GM23338 (cell line): ENCODE data around the gene NOX1. TPM values are rescaled to one million over a fixed set of nuclear protein-coding genes. Genes with fewer than 3 reads are reported as not detected.

Source experiments
- ATAC-seq: fragments of 200-7000 bp; cut with Tn5 transposase; 3 replicates; pipeline ENCODE4 v1.9.1; 2020
- DNase-seq: peaks from one replicate; pipeline ENCODE4 v3.0.0-alpha.2; 2015; ENCODE audit warnings: low spot score
- H2AFZ ChIP-seq: fragments of 200-600 bp; sonication (generic); 2 replicates; pipeline ENCODE4 v1.8.0; 2016; ENCODE audit warnings: antibody characterized with exemption, mild to moderate bottlenecking, moderate library complexity
- H3F3A ChIP-seq: fragments of 200-600 bp; sonication (generic); replicated peaks from 2 replicates; pipeline ENCODE4 v1.8.0; 2017; ENCODE audit warnings: antibody characterized with exemption, mixed run types, low read depth
- H3K27ac ChIP-seq: fragments of 200-600 bp; sonication (generic); 2 replicates; pipeline ENCODE4 v1.6.1; 2016; ENCODE audit warnings: low read depth
- H3K27me3 ChIP-seq: fragments of 200-600 bp; sonication (generic); 2 replicates; pipeline ENCODE4 v1.8.0; 2016; ENCODE audit warnings: mild to moderate bottlenecking, mixed run types, moderate library complexity; ENCODE audit not compliant: insufficient read depth
- H3K36me3 ChIP-seq: fragments of 200-600 bp; sonication (generic); 2 replicates; pipeline ENCODE4 v1.8.0; 2016; ENCODE audit warnings: mild to moderate bottlenecking; ENCODE audit not compliant: insufficient read depth
- H3K4me1 ChIP-seq: fragments of 200-600 bp; sonication (generic); 2 replicates; pipeline ENCODE4 v1.8.0; 2016; ENCODE audit warnings: mild to moderate bottlenecking, moderate library complexity; ENCODE audit not compliant: insufficient read depth
- H3K4me2 ChIP-seq: fragments of 200-600 bp; sonication (generic); 2 replicates; pipeline ENCODE4 v1.7.1; 2017; ENCODE audit warnings: mixed run types
- H3K4me3 ChIP-seq: fragments of 200-600 bp; sonication (generic); 2 replicates; pipeline ENCODE4 v1.6.1; 2016; ENCODE audit warnings: mixed run types
- H3K79me2 ChIP-seq: fragments of 200-600 bp; sonication (generic); replicated peaks from 2 replicates; pipeline ENCODE4 v1.8.0; 2017; ENCODE audit warnings: mild to moderate bottlenecking; ENCODE audit not compliant: insufficient read depth
- H3K9me2 ChIP-seq: fragments of 200-600 bp; sonication (generic); 2 replicates; pipeline ENCODE4 v1.8.0; 2017; ENCODE audit not compliant: insufficient read depth
- H4K20me1 ChIP-seq: fragments of 200-600 bp; sonication (generic); replicated peaks from 2 replicates; pipeline ENCODE4 v1.8.0; 2017; ENCODE audit warnings: mild to moderate bottlenecking; ENCODE audit not compliant: insufficient read depth
- H3K27ac Mint-ChIP-seq: 2 replicates; pipeline ENCODE4 v1.8.0; 2020; ENCODE audit warnings: inconsistent platforms, mild to moderate bottlenecking, moderate library complexity, mixed read lengths
- H3K27me3 Mint-ChIP-seq: 3 replicates; pipeline ENCODE4 v1.8.0; 2022; ENCODE audit warnings: low read depth, mild to moderate bottlenecking, moderate library complexity, mixed read lengths, inconsistent platforms; ENCODE audit not compliant: insufficient read depth, poor library complexity
- H3K36me3 Mint-ChIP-seq: 3 replicates; pipeline ENCODE4 v1.8.0; 2021; ENCODE audit warnings: low read depth, mild to moderate bottlenecking, inconsistent platforms, moderate library complexity, mixed read lengths
- H3K4me1 Mint-ChIP-seq: 3 replicates; pipeline ENCODE4 v1.8.0; 2020; ENCODE audit warnings: mild to moderate bottlenecking, inconsistent platforms, mixed read lengths
- H3K4me3 Mint-ChIP-seq: 3 replicates; pipeline ENCODE4 v1.8.0; 2021; ENCODE audit warnings: moderate library complexity, mild to moderate bottlenecking, inconsistent platforms, mixed read lengths
- H3K9me3 Mint-ChIP-seq: 3 replicates; pipeline ENCODE4 v1.8.0; 2020; ENCODE audit warnings: moderate library complexity, mild to moderate bottlenecking, inconsistent platforms, mixed read lengths
- CREB1 ChIP-seq: fragments of 250-450 bp; sonication (Bioruptor Pico); IDR thresholded peaks from 2 replicates; pipeline ENCODE4 v1.5.0; 2020; ENCODE audit warnings: low read depth, mild to moderate bottlenecking, moderate library complexity
- CTCF ChIP-seq, 2 experiments: fragments of 200-600 bp in 1 of 2; sonication (generic) in 1 of 2; conservative IDR thresholded peaks; 2 replicates each; pipeline versions ENCODE4 v1.5.1 to v1.6.1; 2016 to 2017; ENCODE audit warnings: antibody characterized with exemption in 2 of 2, low read depth in 2 of 2, mild to moderate bottlenecking in 2 of 2, moderate library complexity in 1 of 2
- EZH2 ChIP-seq: fragments of 200-600 bp; sonication (generic); IDR thresholded peaks from one replicate; pipeline ENCODE4 v1.8.0; 2017; ENCODE audit warnings: antibody characterized with exemption, mild to moderate bottlenecking, low read depth; ENCODE audit not compliant: unreplicated experiment
- EZH2phosphoT487 ChIP-seq: fragments of 200-600 bp; sonication (generic); IDR thresholded peaks from one replicate; pipeline ENCODE4 v1.8.1; 2018; ENCODE audit warnings: antibody characterized with exemption; ENCODE audit not compliant: unreplicated experiment
- POLR2AphosphoS5 ChIP-seq: IDR thresholded peaks from 2 replicates; pipeline ENCODE4 v1.6.1; 2016; ENCODE audit warnings: antibody characterized with exemption, low read depth
- REST ChIP-seq: IDR thresholded peaks from one replicate; pipeline ENCODE4 v1.6.1; 2018; ENCODE audit warnings: antibody characterized with exemption; ENCODE audit not compliant: unreplicated experiment
- STAT1 ChIP-seq: IDR thresholded peaks from one replicate; pipeline ENCODE4 v1.6.1; 2016; ENCODE audit warnings: antibody characterized with exemption; ENCODE audit not compliant: unreplicated experiment
- ZNF114 ChIP-seq: fragments of 250-450 bp; sonication (Bioruptor Pico); IDR thresholded peaks from 2 replicates; pipeline ENCODE4 v1.5.0; 2020; ENCODE audit warnings: mild to moderate bottlenecking, moderate library complexity
- ZNF331 ChIP-seq: fragments of 250-450 bp; sonication (Bioruptor Pico); IDR thresholded peaks from 2 replicates; pipeline ENCODE4 v1.5.0; 2020; ENCODE audit warnings: low read depth, mild to moderate bottlenecking, moderate library complexity
- ZNF462 ChIP-seq: fragments of 250-450 bp; sonication (Bioruptor Pico); IDR thresholded peaks from 2 replicates; pipeline ENCODE4 v1.5.0; 2020; ENCODE audit warnings: mild to moderate bottlenecking, moderate library complexity
- polyA plus RNA-seq: library from polyadenylated mRNA; unstranded; fragments of >200 nt; fragmentation: Nextera tagmentation; extraction: Ambion mirVana; gene quantifications from 2 replicates; pipeline ENCODE4 v1.2.1, GENCODE V29; 2016
- total RNA-seq: library from RNA; depleted of rRNA; stranded (reverse); fragments of >200 nt; shearing (Covaris generic); gene quantifications from 2 replicates; pipeline ENCODE4 v1.2.3, GENCODE V29; 2014

Gene NOX1
- total and polyA plus RNA-seq, 2 experiments from 2014 or later: 0.31 TPM; not detected in 1

- Mint-ChIP-seq H3K9me3 (no peaks in the 10 kb centered on the region), H3K27ac (no peak overlapping the region), H3K36me3 (peaks cover 21% of the 10 kb centered on the region; the same call in 2 of the 3 replicates), H3K4me3 (peak overlapping the region; percentile 89), H3K4me1 (peaks cover 4% of the 10 kb centered on the region; the same call in 2 of the 3 replicates), H3K27me3 (peaks cover 3% of the 10 kb centered on the region)
- ATAC-seq: peak; percentile 14; the same call in 1 of the 3 replicates
- Histone ChIP-seq H3K9me2 (no peaks in the 10 kb centered on the region), H3K4me2 (peak overlapping the region; percentile 90), H3F3A (no peaks in the 10 kb centered on the region), H3K27me3 (no peaks in the 10 kb centered on the region), H3K79me2 (peaks cover 8% of the 10 kb centered on the region), H3K4me3 (peak overlapping the region; percentile 83), H2AFZ (peak overlapping the region; percentile 96; the same call in 1 of the 2 replicates), H4K20me1 (no peaks in the 10 kb centered on the region), H3K27ac (no peak overlapping the region), H3K4me1 (peaks cover 3% of the 10 kb centered on the region; the same call in 1 of the 2 replicates), H3K36me3 (peaks cover 18% of the 10 kb centered on the region)
- DNase-seq: peak; percentile 1
- no peak for TF ChIP-seq POLR2AphosphoS5
- TF ChIP-seq CREB1: no peak
- no peak for TF ChIP-seq REST
- TF ChIP-seq EZH2: no peak
- TF ChIP-seq ZNF331 (CRISPR knock-in tag): no peak
- TF ChIP-seq CTCF (conservative IDR thresholded peaks at IDR 0.05; ENCODE audit: low read depth in 2 of 2): no peak
- TF ChIP-seq STAT1: no peak
- no peak for TF ChIP-seq EZH2phosphoT487
These were observed 54.7 kb downstream of the NOX1 start for GRCh38 chrX:100819534-100819836.

GRCh38 chrX:100817340-100817739 is 56.8 kb downstream of the NOX1 start:
- no peak overlapping the region for H3K4me3 Mint-ChIP-seq
- Histone ChIP-seq H2AFZ (no peak overlapping the region), H4K20me1 (no peaks in the 10 kb centered on the region), H3K9me2 (no peaks in the 10 kb centered on the region), H3K27ac (no peak overlapping the region), H3K79me2 (peaks cover 8% of the 10 kb centered on the region), H3K27me3 (no peaks in the 10 kb centered on the region), H3K4me3 (no peak overlapping the region), H3K4me1 (peaks cover 3% of the 10 kb centered on the region; the same call in 1 of the 2 replicates), H3K36me3 (no peaks in the 10 kb centered on the region), H3K4me2 (no peak overlapping the region), H3F3A (no peaks in the 10 kb centered on the region)
- no peak overlapping the region for H3K27ac Mint-ChIP-seq
- no peak for DNase-seq
- ATAC-seq: no peak
- H3K27me3 Mint-ChIP-seq: peaks cover 3% of the 10 kb centered on the region
- peaks cover 3% of the 10 kb centered on the region; the same call in 2 of the 3 replicates for H3K36me3 Mint-ChIP-seq
- H3K9me3 Mint-ChIP-seq: no peaks in the 10 kb centered on the region
- peaks cover 10% of the 10 kb centered on the region; the same call in 2 of the 3 replicates for H3K4me1 Mint-ChIP-seq
- no peak for TF ChIP-seq ZNF462 (CRISPR knock-in tag)
- TF ChIP-seq EZH2phosphoT487: no peak
- TF ChIP-seq ZNF114 (CRISPR knock-in tag): no peak
